ENCODE measurements around the gene EPHB3. TPM values are rescaled to one million over a fixed set of nuclear protein-coding genes. Genes with fewer than 3 reads are reported as not detected.
A peak's percentile ranks its signal among the peaks of the same experiment; 100 is the strongest.

Gene EPHB3
- total RNA-seq, 1 donor from 2014 or later, result 0.07 TPM

GRCh38 chr3:184576457-184577240 lies 15.1 kb downstream of the EPHB3 start:
- no peaks in the 10 kb centered on the region for H3K36me3 Mint-ChIP-seq (ENCODE audit: low read depth)
- no peak overlapping the region for H3K27ac Mint-ChIP-seq
- peaks cover 19% of the 10 kb centered on the region for H3K27me3 Mint-ChIP-seq
- intact Hi-C loops (cut with micrococcal nuclease), result no loop called here
- H3K4me1 Mint-ChIP-seq, result no peaks in the 10 kb centered on the region
- ATAC-seq (ENCODE audit: low read depth), result no peak
- TF ChIP-seq CTCF (IDR thresholded peaks at IDR 0.05), result no peak
- H3K4me3 Mint-ChIP-seq, result no peak overlapping the region
- no peak for DNase-seq
- POLR2A ChIA-PET, result no interaction called here
- CTCF ChIA-PET, result no interaction called here
- no peaks in the 10 kb centered on the region for H3K9me3 Mint-ChIP-seq

GRCh38 chr3:184577546-184577945 lies 16.0 kb downstream of the EPHB3 start:
- no peaks in the 10 kb centered on the region for H3K9me3 Mint-ChIP-seq
- no peak for ATAC-seq (ENCODE audit: low read depth)
- ChIA-PET POLR2A (no interaction called here), CTCF (no interaction called here)
- no peak for TF ChIP-seq CTCF (IDR thresholded peaks at IDR 0.05)
- no peak overlapping the region for H3K4me3 Mint-ChIP-seq
- DNase-seq, result no peak
- H3K27ac Mint-ChIP-seq, result no peak overlapping the region
- H3K27me3 Mint-ChIP-seq, result peaks cover 17% of the 10 kb centered on the region
- no peaks in the 10 kb centered on the region for H3K36me3 Mint-ChIP-seq (ENCODE audit: low read depth)
- intact Hi-C loops (cut with micrococcal nuclease), result no loop called here
- H3K4me1 Mint-ChIP-seq, result no peaks in the 10 kb centered on the region

GRCh38 chr3:184578218-184578617 lies 16.6 kb downstream of the EPHB3 start:
- no peaks in the 10 kb centered on the region for H3K9me3 Mint-ChIP-seq
- TF ChIP-seq CTCF (IDR thresholded peaks at IDR 0.05), result no peak
- H3K4me1 Mint-ChIP-seq, result peaks cover 6% of the 10 kb centered on the region
- intact Hi-C loops (cut with micrococcal nuclease), result no loop called here
- no peak overlapping the region for H3K27ac Mint-ChIP-seq
- no peak for DNase-seq
- H3K27me3 Mint-ChIP-seq, result peaks cover 21% of the 10 kb centered on the region
- H3K36me3 Mint-ChIP-seq (ENCODE audit: low read depth), result no peaks in the 10 kb centered on the region
- no peak overlapping the region for H3K4me3 Mint-ChIP-seq
- ChIA-PET POLR2A (no interaction called here), CTCF (no interaction called here)
- no peak for ATAC-seq (ENCODE audit: low read depth)

- no peak for DNase-seq
- Mint-ChIP-seq H3K9me3 (no peaks in the 10 kb centered on the region), H3K27ac (no peak overlapping the region), H3K36me3 (ENCODE audit: low read depth) (no peaks in the 10 kb centered on the region), H3K4me3 (no peak overlapping the region), H3K4me1 (peaks cover 6% of the 10 kb centered on the region), H3K27me3 (peaks cover 21% of the 10 kb centered on the region)
- ChIA-PET POLR2A (no interaction called here), CTCF (no interaction called here)
- intact Hi-C loops (cut with micrococcal nuclease), result no loop called here
- ATAC-seq (ENCODE audit: low read depth), result no peak
- no peak for TF ChIP-seq CTCF (IDR thresholded peaks at IDR 0.05)
Observed at GRCh38 chr3:184578822-184579221, 17.2 kb downstream of the EPHB3 start.

GRCh38 chr3:184579513-184579912 lies 17.9 kb downstream of the EPHB3 start:
- Mint-ChIP-seq H3K36me3 (ENCODE audit: low read depth) (no peaks in the 10 kb centered on the region), H3K4me1 (peaks cover 6% of the 10 kb centered on the region), H3K27ac (no peak overlapping the region), H3K27me3 (peaks cover 24% of the 10 kb centered on the region), H3K9me3 (no peaks in the 10 kb centered on the region), H3K4me3 (no peak overlapping the region)
- intact Hi-C loops (cut with micrococcal nuclease), result no loop called here
- no peak for TF ChIP-seq CTCF (IDR thresholded peaks at IDR 0.05)
- ChIA-PET POLR2A (no interaction called here), CTCF (no interaction called here)
- DNase-seq (no peak), ATAC-seq (ENCODE audit: low read depth) (peak; percentile 57)
